HG03025 (cell line): Measurements from ENCODE around the gene C10orf90.

Experiments used
- ATAC-seq: cut with Tn5 transposase; IDR thresholded peaks from one replicate; pipeline ENCODE4 v1.9.1; 2021; ENCODE audit warnings: mild to moderate bottlenecking, moderate library complexity; ENCODE audit not compliant: unreplicated experiment, low FRiP score

Gene C10orf90

GRCh38 chr10:126476246-126476645 is 194.2 kb downstream of the C10orf90 start:
- no peak for ATAC-seq

- no peak for ATAC-seq
Observed at GRCh38 chr10:126475074-126475691, 195.3 kb downstream of the C10orf90 start.

- ATAC-seq, result no peak
Observed at GRCh38 chr10:126474031-126474430, 196.5 kb downstream of the C10orf90 start.

GRCh38 chr10:126470991-126471390 is 199.5 kb downstream of the C10orf90 start:
- ATAC-seq, result no peak

GRCh38 chr10:126469692-126470091 is 200.8 kb downstream of the C10orf90 start:
- no peak for ATAC-seq

GRCh38 chr10:126468876-126469643 is 201.4 kb downstream of the C10orf90 start:
- ATAC-seq, result no peak

- no peak for ATAC-seq
Observed at GRCh38 chr10:126468467-126468866, 202.0 kb downstream of the C10orf90 start.

GRCh38 chr10:126465771-126466170 is 204.7 kb downstream of the C10orf90 start:
- no peak for ATAC-seq

GRCh38 chr10:126463286-126463685 is 207.2 kb downstream of the C10orf90 start:
- ATAC-seq, result no peak

- ATAC-seq, result no peak
Observed at GRCh38 chr10:126461289-126461940, 209.1 kb downstream of the C10orf90 start.

- no peak for ATAC-seq
Observed at GRCh38 chr10:126459878-126460481, 210.5 kb downstream of the C10orf90 start.

GRCh38 chr10:126459032-126459831 is 211.3 kb downstream of the C10orf90 start:
- ATAC-seq, result no peak

- ATAC-seq, result no peak
Observed at GRCh38 chr10:126458466-126458865, 212.0 kb downstream of the C10orf90 start.

- ATAC-seq, result no peak
Observed at GRCh38 chr10:126456632-126457031, 213.9 kb downstream of the C10orf90 start.

GRCh38 chr10:126455766-126456405 is 214.6 kb downstream of the C10orf90 start:
- ATAC-seq, result no peak

GRCh38 chr10:126455036-126455765 is 215.3 kb downstream of the C10orf90 start:
- ATAC-seq, result no peak

GRCh38 chr10:126454045-126454751 is 216.3 kb downstream of the C10orf90 start:
- no peak for ATAC-seq

- no peak for ATAC-seq
Observed at GRCh38 chr10:126452245-126452644, 218.2 kb downstream of the C10orf90 start.

GRCh38 chr10:126448091-126448490 is 222.4 kb downstream of the C10orf90 start:
- no peak for ATAC-seq
